Astrocyte (in vitro differentiated cells and primary cell): ENCODE measurements around the gene TTYH3. TPM values are rescaled to one million over a fixed set of nuclear protein-coding genes. Genes with fewer than 3 reads are reported as not detected.

Source experiments
- DNase-seq: peaks from one replicate; pipeline ENCODE4 v3.0.0-alpha.2; 2010; ENCODE audit warnings: low read depth
- FAIRE-seq: peaks from 2 replicates; lab custom pipeline; 2011; peaks lifted over from hg19 to GRCh38; lab: Jason Lieb, UNC
- H2AFZ ChIP-seq: 2 replicates; pipeline ENCODE4 v1.6.0; 2012; ENCODE audit warnings: low read depth, low read length, inconsistent platforms
- H3K27ac ChIP-seq: 2 replicates; pipeline ENCODE4 v1.5.1; 2011; ENCODE audit warnings: low read depth, low read length, inconsistent platforms
- H3K27me3 ChIP-seq: 2 replicates; pipeline ENCODE4 v1.6.0; 2011; ENCODE audit warnings: low read length, inconsistent platforms; ENCODE audit not compliant: insufficient read depth
- H3K36me3 ChIP-seq: 2 replicates; pipeline ENCODE4 v1.5.1; 2011; ENCODE audit warnings: low read length, inconsistent platforms; ENCODE audit not compliant: insufficient read depth
- H3K4me1 ChIP-seq: 2 replicates; pipeline ENCODE4 v1.5.1; 2011; ENCODE audit warnings: low read length, inconsistent platforms; ENCODE audit not compliant: insufficient read depth
- H3K4me2 ChIP-seq: 2 replicates; pipeline ENCODE4 v1.6.0; 2012; ENCODE audit warnings: low read length, inconsistent platforms
- H3K4me3 ChIP-seq: 2 replicates; pipeline ENCODE4 v1.5.1; 2011; ENCODE audit warnings: low read depth, mild to moderate bottlenecking, low read length, inconsistent platforms; ENCODE audit not compliant: insufficient read depth
- H3K79me2 ChIP-seq: 2 replicates; pipeline ENCODE4 v1.6.0; 2012; ENCODE audit warnings: mild to moderate bottlenecking, low read length, inconsistent platforms; ENCODE audit not compliant: insufficient read depth
- H3K9ac ChIP-seq: 2 replicates; pipeline ENCODE4 v1.6.0; 2012; ENCODE audit warnings: mild to moderate bottlenecking, low read length, inconsistent platforms
- H3K9me3 ChIP-seq: 2 replicates; pipeline ENCODE4 v1.5.1; 2012; ENCODE audit warnings: low read depth, mild to moderate bottlenecking, low read length, inconsistent platforms; ENCODE audit not compliant: insufficient read depth
- H4K20me1 ChIP-seq: 2 replicates; pipeline ENCODE4 v1.6.0; 2012; ENCODE audit warnings: low read length, inconsistent platforms; ENCODE audit not compliant: insufficient read depth
- H3K27ac Mint-ChIP-seq: one replicate; pipeline ENCODE4 v1.8.0; 2021; ENCODE audit warnings: mild to moderate bottlenecking, mixed read lengths; ENCODE audit not compliant: unreplicated experiment
- H3K27me3 Mint-ChIP-seq: one replicate; pipeline ENCODE4 v1.8.0; 2021; ENCODE audit warnings: low read depth, mixed read lengths; ENCODE audit not compliant: unreplicated experiment
- H3K36me3 Mint-ChIP-seq: one replicate; pipeline ENCODE4 v1.8.0; 2021; ENCODE audit warnings: low read depth, mixed read lengths; ENCODE audit not compliant: unreplicated experiment
- H3K4me1 Mint-ChIP-seq: one replicate; pipeline ENCODE4 v1.8.0; 2021; ENCODE audit warnings: low read depth, mixed read lengths; ENCODE audit not compliant: unreplicated experiment
- H3K4me3 Mint-ChIP-seq: one replicate; pipeline ENCODE4 v1.8.0; 2021; ENCODE audit warnings: mild to moderate bottlenecking, moderate library complexity, mixed read lengths; ENCODE audit not compliant: unreplicated experiment
- H3K9me3 Mint-ChIP-seq: one replicate; pipeline ENCODE4 v1.8.0; 2021; ENCODE audit warnings: mild to moderate bottlenecking, mixed read lengths; ENCODE audit not compliant: unreplicated experiment
- EZH2 ChIP-seq: IDR thresholded peaks from 2 replicates; pipeline ENCODE4 v1.6.1; 2012; ENCODE audit warnings: mild to moderate bottlenecking, low read length, inconsistent platforms; ENCODE audit not compliant: insufficient read depth
- total RNA-seq: library from RNA; stranded (reverse); gene quantifications from 2 replicates; pipeline ENCODE4 v1.2.1, GENCODE V29; 2021
- TF ChIP-seq, protein P1 (sequence below): IDR thresholded peaks from 2 replicates; pipeline ENCODE4 v1.5.1; 2011; ENCODE audit warnings: low read depth, mild to moderate bottlenecking, inconsistent platforms, low read length, moderate library complexity; ENCODE audit not compliant: insufficient read depth

Gene TTYH3
- total RNA-seq, 1 donor from 2014 or later = 273 TPM

DNA sequence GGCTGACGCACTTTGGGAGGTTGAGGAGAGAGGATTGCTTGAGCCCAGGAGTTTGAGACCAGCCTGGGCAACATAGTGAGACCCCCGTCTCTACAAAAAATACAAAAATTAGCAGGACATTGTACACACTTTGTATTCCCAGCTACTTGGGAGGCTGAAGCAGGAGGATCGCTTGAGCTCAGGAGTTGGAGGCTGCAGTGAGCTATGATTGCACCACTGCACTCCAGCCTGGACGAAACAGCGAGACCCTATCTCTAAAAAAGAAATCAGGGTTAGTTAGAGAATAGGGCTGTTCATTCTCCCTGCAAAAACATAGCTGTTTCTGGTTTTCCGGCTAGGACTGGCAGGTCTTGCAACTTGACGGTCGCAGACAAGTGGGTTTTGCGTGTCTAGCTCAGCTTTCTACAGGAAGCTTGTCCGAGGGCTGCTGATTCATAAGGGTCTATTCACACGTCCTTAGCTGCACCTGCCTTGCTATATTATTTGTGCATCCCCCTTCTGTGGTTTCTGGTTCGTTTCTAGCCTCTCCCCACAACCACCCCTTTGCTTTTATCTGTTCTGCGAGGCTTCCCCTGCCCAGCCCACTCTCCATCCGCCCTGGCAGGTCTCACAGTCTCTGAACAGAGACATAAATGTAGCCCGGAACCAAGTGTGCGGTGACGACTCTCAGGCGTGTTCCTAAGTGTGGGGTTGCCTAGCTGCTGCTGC lies 66.9 kb downstream of the TTYH3 start:
- no peak overlapping the region for H3K4me3 Mint-ChIP-seq
- no peak for DNase-seq
- no peak overlapping the region for H3K4me2 ChIP-seq
- no peaks in the 10 kb centered on the region for H3K4me1 ChIP-seq
- no peak overlapping the region for H3K27ac Mint-ChIP-seq
- peaks cover 30% of the 10 kb centered on the region for H3K27me3 Mint-ChIP-seq
- H3K27ac ChIP-seq = no peak overlapping the region
- peaks cover 5% of the 10 kb centered on the region for H3K27me3 ChIP-seq
- no peak overlapping the region for H3K9ac ChIP-seq
- no peak overlapping the region for H3K4me3 ChIP-seq
- no peaks in the 10 kb centered on the region for H3K79me2 ChIP-seq
- TF ChIP-seq EZH2 = no peak
- TF ChIP-seq, protein P1, sequence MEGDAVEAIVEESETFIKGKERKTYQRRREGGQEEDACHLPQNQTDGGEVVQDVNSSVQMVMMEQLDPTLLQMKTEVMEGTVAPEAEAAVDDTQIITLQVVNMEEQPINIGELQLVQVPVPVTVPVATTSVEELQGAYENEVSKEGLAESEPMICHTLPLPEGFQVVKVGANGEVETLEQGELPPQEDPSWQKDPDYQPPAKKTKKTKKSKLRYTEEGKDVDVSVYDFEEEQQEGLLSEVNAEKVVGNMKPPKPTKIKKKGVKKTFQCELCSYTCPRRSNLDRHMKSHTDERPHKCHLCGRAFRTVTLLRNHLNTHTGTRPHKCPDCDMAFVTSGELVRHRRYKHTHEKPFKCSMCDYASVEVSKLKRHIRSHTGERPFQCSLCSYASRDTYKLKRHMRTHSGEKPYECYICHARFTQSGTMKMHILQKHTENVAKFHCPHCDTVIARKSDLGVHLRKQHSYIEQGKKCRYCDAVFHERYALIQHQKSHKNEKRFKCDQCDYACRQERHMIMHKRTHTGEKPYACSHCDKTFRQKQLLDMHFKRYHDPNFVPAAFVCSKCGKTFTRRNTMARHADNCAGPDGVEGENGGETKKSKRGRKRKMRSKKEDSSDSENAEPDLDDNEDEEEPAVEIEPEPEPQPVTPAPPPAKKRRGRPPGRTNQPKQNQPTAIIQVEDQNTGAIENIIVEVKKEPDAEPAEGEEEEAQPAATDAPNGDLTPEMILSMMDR = no peak
- no peaks in the 10 kb centered on the region for H3K9me3 ChIP-seq
- no peaks in the 10 kb centered on the region for H3K4me1 Mint-ChIP-seq
- FAIRE-seq = no peak
- peaks cover 1% of the 10 kb centered on the region for H3K9me3 Mint-ChIP-seq
- peaks cover 2% of the 10 kb centered on the region for H3K36me3 Mint-ChIP-seq
- H3K36me3 ChIP-seq = no peaks in the 10 kb centered on the region
- no peak overlapping the region for H2AFZ ChIP-seq
- H4K20me1 ChIP-seq = no peaks in the 10 kb centered on the region

DNA sequence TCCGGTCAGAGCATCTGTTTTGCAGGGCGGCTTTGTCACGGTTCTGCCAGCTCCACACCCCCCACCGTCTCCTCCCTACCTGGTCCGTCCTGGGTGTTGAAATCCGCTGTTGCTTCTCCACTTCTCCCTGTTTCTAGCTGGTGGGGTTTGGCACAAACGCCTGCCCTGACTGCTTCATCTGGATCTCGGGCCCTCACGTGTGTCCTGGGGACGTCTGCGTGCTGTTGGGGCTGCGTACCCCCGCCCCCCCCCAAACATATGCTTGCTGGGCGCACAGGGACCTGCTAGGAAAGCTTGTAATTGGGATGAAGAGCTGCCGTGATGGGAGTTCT lies 67.5 kb downstream of the TTYH3 start:
- H3K27me3 Mint-ChIP-seq = peaks cover 31% of the 10 kb centered on the region
- Histone ChIP-seq H3K79me2 (no peaks in the 10 kb centered on the region), H3K9me3 (no peaks in the 10 kb centered on the region), H3K4me3 (no peak overlapping the region), H3K4me1 (no peaks in the 10 kb centered on the region), H3K4me2 (no peak overlapping the region), H2AFZ (no peak overlapping the region), H3K36me3 (no peaks in the 10 kb centered on the region), H3K27ac (no peak overlapping the region), H3K27me3 (peaks cover 5% of the 10 kb centered on the region), H4K20me1 (no peaks in the 10 kb centered on the region), H3K9ac (no peak overlapping the region)
- H3K36me3 Mint-ChIP-seq = peaks cover 2% of the 10 kb centered on the region
- TF ChIP-seq, protein P1 = no peak
- no peak for TF ChIP-seq EZH2
- no peaks in the 10 kb centered on the region for H3K4me1 Mint-ChIP-seq
- no peak for FAIRE-seq
- no peak for DNase-seq
- no peak overlapping the region for H3K27ac Mint-ChIP-seq
- no peak overlapping the region for H3K4me3 Mint-ChIP-seq
- H3K9me3 Mint-ChIP-seq = peaks cover 1% of the 10 kb centered on the region

DNA sequence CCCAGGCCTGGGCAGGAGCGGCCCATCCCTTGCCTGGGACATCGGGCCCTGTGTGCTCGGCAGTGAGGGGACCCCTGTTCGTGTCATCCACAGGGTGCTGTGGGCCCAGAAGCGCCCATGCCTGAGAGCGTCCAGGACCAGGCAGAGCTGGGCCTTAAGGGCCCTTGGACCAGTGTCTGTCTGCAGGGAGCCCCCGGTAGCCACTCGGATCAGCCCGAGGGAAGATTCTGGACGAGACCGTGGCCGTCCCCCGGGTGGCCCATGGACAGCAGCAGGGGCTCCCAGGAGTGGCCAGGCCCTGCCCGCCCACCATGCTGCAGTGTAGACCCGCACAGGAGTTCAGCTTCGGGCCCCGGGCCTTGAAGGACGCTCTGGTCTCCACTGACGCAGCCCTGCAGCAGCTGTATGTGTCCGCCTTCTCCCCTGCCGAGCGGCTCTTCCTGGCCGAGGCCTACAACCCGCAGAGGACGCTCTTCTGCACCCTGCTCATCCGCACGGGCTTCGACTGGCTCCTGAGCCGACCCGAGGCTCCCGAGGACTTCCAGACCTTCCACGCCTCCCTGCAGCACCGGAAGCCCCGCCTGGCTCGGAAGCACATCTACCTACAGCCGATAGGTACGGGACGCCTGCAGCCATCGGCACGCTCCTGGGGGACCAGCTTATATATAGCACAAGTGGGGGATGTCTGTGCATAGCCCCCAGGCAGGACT lies 68.5 kb downstream of the TTYH3 start:
- TF ChIP-seq, protein P1 = no peak
- TF ChIP-seq EZH2 = no peak
- Histone ChIP-seq H3K4me3 (no peak overlapping the region), H3K4me1 (no peaks in the 10 kb centered on the region), H3K27ac (no peak overlapping the region), H4K20me1 (no peaks in the 10 kb centered on the region), H2AFZ (no peak overlapping the region), H3K36me3 (no peaks in the 10 kb centered on the region), H3K9ac (no peak overlapping the region), H3K9me3 (no peaks in the 10 kb centered on the region), H3K79me2 (no peaks in the 10 kb centered on the region), H3K27me3 (peaks cover 5% of the 10 kb centered on the region), H3K4me2 (no peak overlapping the region)
- no peaks in the 10 kb centered on the region for H3K4me1 Mint-ChIP-seq
- no peak for DNase-seq
- peaks cover 2% of the 10 kb centered on the region for H3K36me3 Mint-ChIP-seq
- FAIRE-seq = no peak
- H3K9me3 Mint-ChIP-seq = peaks cover 1% of the 10 kb centered on the region
- no peak overlapping the region for H3K27ac Mint-ChIP-seq
- H3K27me3 Mint-ChIP-seq = peaks cover 32% of the 10 kb centered on the region
- no peak overlapping the region for H3K4me3 Mint-ChIP-seq
